Osteocyte (in vitro differentiated cells): ENCODE data around the gene GPC1. TPM values are rescaled to one million over a fixed set of nuclear protein-coding genes. Genes with fewer than 3 reads are reported as not detected.
"Not testable (repeated sequence)": the region's sequence is repeated elsewhere in the genome, so short reads cannot be mapped to it uniquely, and the experiment has no call there.

Experiments used
- DNase-seq: peaks from one replicate; pipeline ENCODE4 v3.0.0; 2021; ENCODE audit warnings: mixed read lengths; ENCODE audit not compliant: unreplicated experiment; ENCODE audit errors: extremely low spot score
- H3K27ac Mint-ChIP-seq: one replicate; pipeline ENCODE4 v1.8.0; 2021; ENCODE audit warnings: mild to moderate bottlenecking, mixed read lengths; ENCODE audit not compliant: unreplicated experiment
- H3K27me3 Mint-ChIP-seq: one replicate; pipeline ENCODE4 v1.8.0; 2021; ENCODE audit warnings: mixed read lengths; ENCODE audit not compliant: unreplicated experiment
- H3K36me3 Mint-ChIP-seq: one replicate; pipeline ENCODE4 v1.8.0; 2021; ENCODE audit warnings: mixed read lengths; ENCODE audit not compliant: unreplicated experiment
- H3K4me1 Mint-ChIP-seq: one replicate; pipeline ENCODE4 v1.8.0; 2021; ENCODE audit warnings: mixed read lengths; ENCODE audit not compliant: unreplicated experiment
- H3K4me3 Mint-ChIP-seq: one replicate; pipeline ENCODE4 v1.8.0; 2021; ENCODE audit warnings: mild to moderate bottlenecking, moderate library complexity, mixed read lengths; ENCODE audit not compliant: unreplicated experiment
- H3K9me3 Mint-ChIP-seq: one replicate; pipeline ENCODE4 v1.8.0; 2021; ENCODE audit warnings: mixed read lengths; ENCODE audit not compliant: unreplicated experiment
- CTCF ChIP-seq: fragments of 200-600 bp; sonication (generic); IDR thresholded peaks from 2 replicates; pipeline ENCODE4 v1.5.0; 2021; ENCODE audit warnings: antibody characterized with exemption, mild to moderate bottlenecking, moderate library complexity
- long read RNA-seq: library from polyadenylated mRNA; unstranded; transcript quantifications from one replicate; pipeline ENCODE4 v2.0.0, GENCODE V29; 2021
- total RNA-seq: library from RNA; stranded (reverse); gene quantifications from 2 replicates; pipeline ENCODE4 v1.2.1, GENCODE V29; 2021

Gene GPC1
- total RNA-seq, result 148 and 149 TPM in 2 replicates
- long read RNA-seq, partial matches to known transcripts, result 0 of 1 reads
- long read RNA-seq, other reads (novel, unspliced or antisense), result 1 of 1 reads

- TF ChIP-seq CTCF, result no peak
- no peak for DNase-seq
- Mint-ChIP-seq H3K27ac (peak within 1 kb of the TSS; percentile 66), H3K4me3 (peak within 1 kb of the TSS; percentile 77), H3K27me3 (no peaks in the 10 kb centered on the region), H3K9me3 (no peaks in the 10 kb centered on the region), H3K4me1 (peaks cover 30% of the 10 kb centered on the region), H3K36me3 (no peaks in the 10 kb centered on the region)
These were observed at the start of gene GPC1 for GRCh38 chr2:240435457-240435947. GPC1 (plus strand) TSS chr2:240435663; CDS start chr2:240435919, 256 bp downstream.

GRCh38 chr2:240386326-240386725 lies 49.1 kb upstream of the GPC1 start:
- Mint-ChIP-seq H3K27ac (no peak overlapping the region), H3K9me3 (no peaks in the 10 kb centered on the region), H3K36me3 (no peaks in the 10 kb centered on the region), H3K4me3 (no peak overlapping the region), H3K27me3 (no peaks in the 10 kb centered on the region), H3K4me1 (peaks cover 18% of the 10 kb centered on the region)
- no peak for TF ChIP-seq CTCF
- no peak for DNase-seq

- H3K9me3 Mint-ChIP-seq, DNase-seq, H3K4me3 Mint-ChIP-seq, H3K27me3 Mint-ChIP-seq, H3K36me3 Mint-ChIP-seq: not testable (repeated sequence)
- H3K4me1 Mint-ChIP-seq, result peaks cover 18% of the 10 kb centered on the region
- peak overlapping the region; percentile 96 for H3K27ac Mint-ChIP-seq
These were observed 48.7 kb upstream of the GPC1 start for GRCh38 chr2:240386743-240387142.

GRCh38 chr2:240387325-240387668 lies 48.2 kb upstream of the GPC1 start:
- Mint-ChIP-seq H3K4me1 (peaks cover 21% of the 10 kb centered on the region), H3K27ac (peak overlapping the region; percentile 96), H3K9me3 (no peaks in the 10 kb centered on the region), H3K4me3 (peak overlapping the region; percentile 43), H3K27me3 (no peaks in the 10 kb centered on the region), H3K36me3 (no peaks in the 10 kb centered on the region)
- no peak for DNase-seq
- TF ChIP-seq CTCF, result no peak

- H3K9me3 Mint-ChIP-seq, result no peaks in the 10 kb centered on the region
- H3K4me3 Mint-ChIP-seq, result peak overlapping the region; percentile 43
- DNase-seq, result peak; percentile 93
- H3K27ac Mint-ChIP-seq, result peak overlapping the region; percentile 96
- no peaks in the 10 kb centered on the region for H3K36me3 Mint-ChIP-seq
- TF ChIP-seq CTCF, result no peak
- H3K4me1 Mint-ChIP-seq, result peaks cover 26% of the 10 kb centered on the region
- no peaks in the 10 kb centered on the region for H3K27me3 Mint-ChIP-seq
These were observed 47.6 kb upstream of the GPC1 start for GRCh38 chr2:240387669-240388358.
